ENCODE data around the gene KRTAP4-2. TPM values are rescaled to one million over a fixed set of nuclear protein-coding genes. Genes with fewer than 3 reads are reported as not detected.
"Not testable (repeated sequence)": the region's sequence is repeated elsewhere in the genome, so short reads cannot be mapped to it uniquely, and the experiment has no call there.

The KRTAP4-2 gene
- total and polyA plus RNA-seq, 11 donors, result not detected

DNA sequence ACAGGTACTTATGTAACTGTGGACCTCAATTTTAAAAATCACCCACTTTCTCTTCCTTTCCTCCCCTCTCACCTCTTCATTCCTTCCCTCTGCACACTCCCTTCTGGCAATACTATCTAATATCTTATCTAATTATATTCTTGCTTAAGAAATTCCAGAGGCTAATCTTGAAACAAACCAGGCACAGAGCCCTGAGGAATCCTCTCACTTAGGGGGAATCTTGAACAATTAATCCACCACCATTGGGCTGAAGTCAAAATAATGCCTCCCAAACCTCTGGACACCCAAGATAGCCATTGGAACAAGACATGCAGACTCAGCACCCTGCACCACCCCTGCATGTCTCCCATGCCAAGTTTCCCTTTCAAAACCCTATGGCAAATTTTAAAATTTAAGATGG lies 36.7 kb downstream of the KRTAP4-2 start:
- Histone ChIP-seq H3K4me1 (no peaks in the 10 kb centered on the region), H3K36me3 (no peaks in the 10 kb centered on the region), H3K4me3 (no peak overlapping the region), H3K9me3 (peaks cover 0 to 23% (median 6%) of the 10 kb centered on the region in 12 donors), H3K27me3 (no peaks in the 10 kb centered on the region), H3K27ac (no peak overlapping the region)
- TF ChIP-seq, protein P1, sequence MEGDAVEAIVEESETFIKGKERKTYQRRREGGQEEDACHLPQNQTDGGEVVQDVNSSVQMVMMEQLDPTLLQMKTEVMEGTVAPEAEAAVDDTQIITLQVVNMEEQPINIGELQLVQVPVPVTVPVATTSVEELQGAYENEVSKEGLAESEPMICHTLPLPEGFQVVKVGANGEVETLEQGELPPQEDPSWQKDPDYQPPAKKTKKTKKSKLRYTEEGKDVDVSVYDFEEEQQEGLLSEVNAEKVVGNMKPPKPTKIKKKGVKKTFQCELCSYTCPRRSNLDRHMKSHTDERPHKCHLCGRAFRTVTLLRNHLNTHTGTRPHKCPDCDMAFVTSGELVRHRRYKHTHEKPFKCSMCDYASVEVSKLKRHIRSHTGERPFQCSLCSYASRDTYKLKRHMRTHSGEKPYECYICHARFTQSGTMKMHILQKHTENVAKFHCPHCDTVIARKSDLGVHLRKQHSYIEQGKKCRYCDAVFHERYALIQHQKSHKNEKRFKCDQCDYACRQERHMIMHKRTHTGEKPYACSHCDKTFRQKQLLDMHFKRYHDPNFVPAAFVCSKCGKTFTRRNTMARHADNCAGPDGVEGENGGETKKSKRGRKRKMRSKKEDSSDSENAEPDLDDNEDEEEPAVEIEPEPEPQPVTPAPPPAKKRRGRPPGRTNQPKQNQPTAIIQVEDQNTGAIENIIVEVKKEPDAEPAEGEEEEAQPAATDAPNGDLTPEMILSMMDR (IDR thresholded peaks at IDR 0.05), result no peak
- intact Hi-C loops (cut with DNase I), result no loop called here
- DNase-seq (no peak), ATAC-seq (no peak)

DNA sequence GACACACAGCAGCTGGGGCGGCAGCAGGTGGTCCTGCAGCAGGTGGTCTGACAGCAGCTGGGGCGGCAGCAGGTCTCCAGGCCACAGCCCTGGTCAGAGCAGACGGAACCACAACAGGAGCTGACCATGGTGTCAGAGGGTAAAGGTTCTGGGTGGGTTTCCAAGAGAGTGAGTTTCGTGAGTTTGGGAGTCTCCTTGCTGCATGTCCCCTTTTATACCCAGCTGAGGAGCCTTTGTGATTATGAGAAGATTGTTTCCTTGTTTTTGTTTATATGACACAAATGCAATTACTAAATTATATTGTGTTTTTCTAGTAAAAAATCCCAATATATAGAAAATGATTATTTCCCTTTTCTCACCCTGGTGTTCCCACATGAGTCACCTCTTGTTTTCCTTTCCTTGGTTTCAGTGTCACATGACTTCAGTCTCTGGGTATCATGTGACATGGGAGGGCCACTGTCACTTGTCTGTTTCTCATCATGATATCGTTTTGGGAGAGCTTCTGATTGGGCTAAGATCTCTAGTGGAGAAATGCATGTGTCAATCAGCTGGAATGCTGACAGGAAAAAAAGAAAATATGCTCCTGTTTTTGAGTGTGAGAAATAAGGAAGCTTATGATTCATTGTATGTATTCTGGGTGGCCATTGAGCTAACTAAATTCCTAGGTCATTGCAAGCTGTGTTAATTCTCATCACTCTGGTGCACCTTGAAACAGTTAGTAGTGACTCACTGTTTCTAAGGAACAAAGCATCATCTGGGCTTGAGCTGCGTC lies 37.5 kb downstream of the KRTAP4-2 start, which contains the start of gene KRTAP4-6:
Gene KRTAP4-6 (minus strand): TSS at position 185 of the 772 bp plus-strand sequence. CDS start 57 bp downstream, at position 128.
- 76 to 84% (median 82%) methylated on average over 5 to 6 of the region's 6 CpGs for WGBS, 4 donors
- Histone ChIP-seq H3K36me3 (no peaks in the 10 kb centered on the region), H3K4me3 (no peak within 1 kb of the TSS)

DNA sequence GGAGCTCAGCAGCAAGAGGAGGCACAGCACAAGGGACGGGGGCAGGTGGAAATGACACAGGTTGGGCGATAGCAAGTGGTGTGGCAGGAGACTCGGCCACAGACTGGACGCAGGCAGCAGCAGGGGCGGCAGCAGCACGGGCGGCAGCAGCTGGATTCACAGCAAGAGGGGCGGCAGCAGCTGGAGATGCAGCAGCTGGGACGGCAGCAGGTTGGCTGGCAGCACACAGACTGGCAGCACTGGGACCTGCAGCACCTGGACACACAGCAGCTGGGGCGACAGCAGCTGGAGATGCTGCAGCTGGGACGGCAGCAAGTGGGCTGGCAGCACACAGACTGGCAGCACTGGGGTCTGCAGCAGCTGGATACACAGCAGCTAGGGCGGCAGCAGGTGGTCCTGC lies 38.2 kb downstream of the KRTAP4-2 start:
- H3K9me3 ChIP-seq, result peaks cover 0 to 23% (median 6%) of the 10 kb centered on the region in 12 donors
- H3K27ac ChIP-seq; H3K4me1 ChIP-seq; DNase-seq; H3K27me3 ChIP-seq; H3K36me3 ChIP-seq; ATAC-seq; H3K4me3 ChIP-seq; intact Hi-C loops (cut with DNase I): not testable (repeated sequence)
- 76 to 88% (median 86%) methylated on average over 11 to 12 of the region's 12 CpGs for WGBS, 4 donors

More for the DNA sequence above, 37.5 kb downstream of the KRTAP4-2 start, which contains the start of gene KRTAP4-6:
- DNase-seq (no peak), ATAC-seq (no peak)
- intact Hi-C loops (cut with DNase I), result no loop called here
- H3K27ac ChIP-seq, result no peak within 1 kb of the TSS
- no peaks in the 10 kb centered on the region for H3K4me1 ChIP-seq
- H3K9me3 ChIP-seq, result peaks cover 0 to 23% (median 6%) of the 10 kb centered on the region in 12 donors
- peaks cover 0 to 2% (median 0%) of the 10 kb centered on the region in 9 donors for H3K27me3 ChIP-seq
- TF ChIP-seq, protein P1 (IDR thresholded peaks at IDR 0.05), result no peak
- TF ChIP-seq POLR2A (IDR thresholded peaks at IDR 0.05), result no peak

DNA sequence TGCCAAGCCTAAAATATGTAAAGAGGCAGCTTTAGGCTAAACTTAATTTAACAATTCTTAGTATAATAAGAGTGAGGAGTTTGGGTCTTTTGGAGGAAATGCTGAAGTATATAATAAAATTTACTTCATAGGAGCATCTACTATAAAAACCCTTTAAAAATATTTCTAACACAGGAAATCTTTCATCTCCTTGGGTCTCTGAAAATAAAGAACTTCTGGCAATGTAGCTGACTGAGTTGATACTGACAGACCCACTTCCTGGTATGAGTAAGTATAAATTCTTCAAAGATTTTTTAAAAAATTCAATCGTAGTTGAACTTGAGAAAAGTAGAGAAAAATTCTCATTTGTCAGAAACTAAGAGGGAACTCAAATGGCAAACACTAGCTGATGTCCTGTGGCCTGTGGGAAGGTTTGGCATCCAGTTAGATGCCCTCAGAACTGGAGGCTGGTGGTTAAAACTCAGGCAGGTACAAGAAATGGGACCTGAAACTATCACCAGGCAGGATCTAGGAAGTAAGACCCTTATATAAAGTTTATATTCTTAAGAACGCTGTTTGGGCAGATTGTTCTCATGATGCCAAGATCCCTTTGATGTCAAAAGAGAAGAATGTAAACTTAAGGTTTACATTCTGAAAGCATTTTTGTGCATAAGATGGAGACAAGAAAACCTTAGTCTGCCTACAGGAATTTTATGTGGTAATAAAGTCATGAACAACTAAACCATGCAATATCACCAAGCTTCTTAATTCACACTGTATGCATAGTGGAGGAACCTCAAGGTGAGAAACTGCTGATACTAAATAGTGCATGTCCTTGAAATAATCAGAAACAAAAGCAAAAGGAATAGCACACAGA lies 43.9 kb downstream of the KRTAP4-2 start:
- no peak for TF ChIP-seq POLR2A (IDR thresholded peaks at IDR 0.05)
- peaks cover 0 to 3% (median 0%) of the 10 kb centered on the region in 9 donors for H3K27me3 ChIP-seq
- no peak for ATAC-seq
- H3K4me1 ChIP-seq, result no peaks in the 10 kb centered on the region
- H3K9me3 ChIP-seq, result peaks cover 0 to 14% (median 0%) of the 10 kb centered on the region in 12 donors
- intact Hi-C loops (cut with DNase I), result no loop called here
- no peak overlapping the region for H3K27ac ChIP-seq
- no peaks in the 10 kb centered on the region for H3K36me3 ChIP-seq
- 69 to 80% (median 72%) methylated on average over 2 of the region's 2 CpGs for WGBS, 4 donors
- no peak for DNase-seq
- H3K4me3 ChIP-seq, result no peak overlapping the region

DNA sequence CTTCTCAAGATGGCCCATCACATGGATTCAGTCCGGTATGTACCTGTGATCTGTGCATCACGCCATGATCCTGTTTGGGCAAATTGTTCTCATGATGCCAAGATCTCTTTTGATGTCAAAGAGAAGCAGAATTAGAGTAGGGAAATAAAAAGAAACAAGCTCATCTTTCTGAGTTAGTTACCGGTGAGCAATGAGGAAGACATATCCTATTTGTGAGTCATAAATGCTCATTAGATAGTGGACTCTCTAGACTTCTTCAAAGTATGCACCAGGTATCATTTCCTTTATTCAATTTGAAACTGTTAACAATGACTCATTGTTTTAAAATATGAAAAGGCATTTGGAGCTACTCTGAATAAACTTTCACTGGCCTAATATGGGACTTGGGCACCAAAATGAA lies 46.0 kb downstream of the KRTAP4-2 start:
- Histone ChIP-seq H3K9me3 (peaks cover 0 to 7% (median 0%) of the 10 kb centered on the region in 12 donors), H3K4me3 (no peak overlapping the region), H3K27me3 (peaks cover 0 to 3% (median 0%) of the 10 kb centered on the region in 9 donors), H3K36me3 (no peaks in the 10 kb centered on the region), H3K4me1 (no peaks in the 10 kb centered on the region), H3K27ac (no peak overlapping the region)
- ATAC-seq, result no peak
- TF ChIP-seq, protein P1 (IDR thresholded peaks at IDR 0.05), result no peak
- TF ChIP-seq POLR2A (IDR thresholded peaks at IDR 0.05), result no peak
- intact Hi-C loops (cut with DNase I), result no loop called here
- 76 to 81% (median 79%) methylated on average over 3 of the region's 3 CpGs for WGBS, 4 donors
- no peak for DNase-seq

All from heart left ventricle (tissue), 16 donors.